Measurements from ENCODE around the gene RGS7.
A peak's percentile ranks its signal among the peaks of the same experiment; 100 is the strongest.
"Not testable (repeated sequence)": the region's sequence is repeated elsewhere in the genome, so short reads cannot be mapped to it uniquely, and the experiment has no call there.

The RGS7 gene

GRCh38 chr1:240976685-240977084 lies 380.3 kb downstream of the RGS7 start:
- no peak for DNase-seq (ENCODE audit: low spot score)

- DNase-seq (ENCODE audit: low spot score), result no peak
Observed at GRCh38 chr1:240973875-240974274, 383.1 kb downstream of the RGS7 start.

DNA sequence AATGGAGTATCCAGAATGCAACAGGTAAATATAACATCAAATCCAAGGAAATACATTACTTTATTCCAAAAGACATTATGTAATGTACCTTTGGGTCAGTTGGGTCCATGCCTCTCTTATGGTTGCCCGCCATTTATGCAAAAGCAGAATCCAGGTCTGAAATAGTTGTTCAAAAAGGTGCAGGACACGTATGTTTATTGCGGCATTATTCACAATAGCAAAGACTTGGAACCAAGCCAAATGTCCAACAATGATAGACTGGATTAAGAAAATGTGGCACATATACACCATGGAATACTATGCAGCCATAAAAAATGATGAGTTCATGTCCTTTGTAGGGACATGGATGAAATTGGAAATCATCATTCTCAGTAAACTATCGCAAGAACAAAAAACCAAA lies 384.9 kb downstream of the RGS7 start:
- DNase-seq (ENCODE audit: low spot score), result not testable (repeated sequence)

GRCh38 chr1:240970253-240970652 lies 386.8 kb downstream of the RGS7 start:
- no peak for DNase-seq (ENCODE audit: low spot score)

DNA sequence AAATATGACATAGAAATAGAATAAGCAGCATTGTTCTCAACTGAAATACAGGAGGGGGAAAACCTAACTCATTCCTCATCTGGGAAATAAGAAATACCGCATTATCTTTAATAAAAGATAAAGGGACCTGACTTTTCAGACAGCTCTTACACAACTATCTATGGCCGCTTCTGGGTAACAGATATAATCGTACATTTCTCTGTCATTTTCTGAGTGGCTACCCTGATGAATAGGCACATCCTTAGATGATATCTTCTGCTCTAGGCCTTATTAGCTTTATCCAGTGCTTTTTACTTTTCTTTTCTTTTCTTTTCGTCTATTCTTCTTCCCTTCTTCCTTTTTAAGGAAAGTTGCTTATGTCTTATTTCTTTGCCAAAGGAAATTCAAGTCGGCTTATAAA lies 388.1 kb downstream of the RGS7 start:
- DNase-seq (ENCODE audit: low spot score), result no peak

GRCh38 chr1:240967070-240967724 lies 389.8 kb downstream of the RGS7 start:
- peak; percentile 17 for DNase-seq (ENCODE audit: low spot score)

GRCh38 chr1:240965581-240966091 lies 391.4 kb downstream of the RGS7 start:
- DNase-seq (ENCODE audit: low spot score), result no peak

DNA sequence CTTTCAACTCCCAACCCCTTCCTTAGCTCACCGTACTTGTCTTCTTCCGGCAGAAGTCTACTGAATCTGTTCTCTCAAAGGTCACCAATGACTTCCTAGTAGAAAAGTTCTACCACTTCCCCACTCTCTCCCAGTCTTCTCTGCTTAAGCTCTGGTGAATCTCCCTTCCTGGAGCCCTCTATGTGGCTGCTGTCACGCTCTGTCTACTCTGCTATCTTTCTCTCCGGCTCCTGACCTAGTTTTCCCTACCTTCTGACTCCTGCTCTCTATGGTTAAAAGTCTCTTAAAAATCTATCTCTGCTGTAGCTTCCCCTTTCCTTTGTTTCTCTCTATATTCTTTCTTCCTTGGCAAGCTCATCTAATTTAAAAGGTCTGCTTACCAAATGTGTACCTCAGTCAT lies 394.9 kb downstream of the RGS7 start:
- DNase-seq (ENCODE audit: low spot score), result no peak

DNA sequence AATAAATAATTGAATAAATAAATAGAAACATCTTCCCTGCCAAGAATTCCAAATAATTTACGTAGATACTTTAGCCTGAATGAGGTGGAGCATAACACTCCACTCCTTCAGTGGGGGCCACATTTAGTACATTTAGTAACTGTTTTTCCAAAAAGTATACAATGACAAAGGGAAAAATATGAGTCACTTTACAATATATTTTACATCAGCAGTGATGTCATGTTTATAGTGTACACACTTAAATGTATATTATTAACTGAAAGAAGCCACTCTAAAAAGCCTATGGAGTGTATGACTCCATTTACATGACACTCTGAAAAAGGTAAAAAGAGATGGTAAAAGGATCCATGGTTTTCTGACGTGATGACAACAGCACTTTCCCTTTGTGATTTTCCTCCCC lies 400.6 kb downstream of the RGS7 start:
- no peak for DNase-seq (ENCODE audit: low spot score)

DNA sequence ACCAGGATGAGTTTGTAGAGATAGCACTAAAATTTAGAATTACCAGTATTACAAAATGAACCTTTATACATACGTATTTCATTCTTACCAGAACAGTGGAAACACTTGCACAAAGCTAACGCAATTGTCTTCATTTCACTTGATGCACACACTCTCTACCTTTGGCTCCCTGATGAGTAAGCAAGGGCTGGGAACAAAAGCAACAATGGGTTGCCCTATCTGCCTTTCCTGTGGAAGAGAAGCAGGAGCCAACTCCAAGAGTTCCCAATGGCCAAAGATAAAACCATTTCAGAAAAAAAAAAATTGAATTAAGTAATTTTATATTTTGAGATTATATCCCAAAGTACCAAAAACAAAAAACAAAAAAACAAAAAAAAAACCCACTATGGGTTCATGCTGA lies 401.0 kb downstream of the RGS7 start:
- DNase-seq (ENCODE audit: low spot score), result no peak

GRCh38 chr1:240947438-240948224 lies 409.4 kb downstream of the RGS7 start:
- DNase-seq (ENCODE audit: low spot score), result no peak

- peak; percentile 22 for DNase-seq (ENCODE audit: low spot score)
Observed at GRCh38 chr1:240946926-240947325, 410.1 kb downstream of the RGS7 start.

DNA sequence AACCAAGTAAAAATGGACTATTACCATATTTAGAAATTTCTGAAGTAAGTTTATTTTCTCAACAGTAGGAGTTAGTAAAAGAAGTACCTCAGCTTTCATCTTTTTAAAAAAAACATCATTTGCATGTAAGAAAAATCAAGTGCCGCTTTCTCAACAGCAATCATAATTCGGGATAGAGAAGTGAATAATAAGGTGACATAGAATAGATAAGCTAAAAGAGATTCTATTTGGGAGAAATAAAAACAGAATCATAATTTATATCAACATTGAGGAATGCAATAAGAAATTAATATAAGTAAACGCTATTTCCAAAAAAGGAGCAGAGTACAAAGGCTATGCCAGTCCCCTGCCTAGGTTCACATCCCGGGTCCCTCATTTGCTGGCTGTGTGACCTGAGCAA lies 414.1 kb downstream of the RGS7 start:
- no peak for DNase-seq (ENCODE audit: low spot score)

GRCh38 chr1:240941701-240942370 lies 415.2 kb downstream of the RGS7 start:
- no peak for DNase-seq (ENCODE audit: low spot score)

DNA sequence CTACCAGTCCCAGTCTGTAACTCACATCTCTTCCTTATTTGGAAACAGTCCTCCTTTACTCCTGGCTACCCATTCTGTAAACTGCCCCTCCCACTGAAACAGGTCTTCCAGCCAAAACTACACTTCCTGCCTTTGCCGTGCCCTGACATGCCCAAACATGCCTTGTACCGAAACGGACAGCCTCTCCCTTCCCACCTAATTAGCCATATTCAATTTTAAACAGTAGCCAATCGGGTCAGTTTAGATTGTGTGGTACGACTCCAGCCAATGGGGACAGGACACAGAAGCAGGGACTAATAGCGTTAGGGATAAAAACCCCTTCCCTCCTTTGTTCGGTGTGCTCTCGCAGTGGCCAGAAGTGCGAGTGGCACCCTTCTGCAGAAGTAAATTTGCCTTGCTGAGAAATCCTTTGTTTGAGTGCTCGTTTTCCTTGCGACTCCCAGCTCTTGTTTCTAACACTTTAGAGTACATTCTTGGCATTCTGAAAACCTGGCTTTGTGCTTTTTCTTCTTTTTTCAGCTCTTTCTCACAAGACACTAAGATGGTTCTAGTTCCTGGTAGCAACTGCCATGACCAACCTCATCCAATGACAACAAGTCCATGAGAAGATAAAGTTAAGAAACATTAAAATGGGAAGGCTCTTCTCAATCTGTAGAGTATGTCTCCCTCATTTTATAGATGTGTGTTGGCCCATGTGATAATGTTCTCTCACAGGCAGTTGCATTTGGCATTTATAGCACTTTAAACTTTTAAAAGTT lies 419.9 kb downstream of the RGS7 start:
- DNase-seq (ENCODE audit: low spot score), result no peak

DNA sequence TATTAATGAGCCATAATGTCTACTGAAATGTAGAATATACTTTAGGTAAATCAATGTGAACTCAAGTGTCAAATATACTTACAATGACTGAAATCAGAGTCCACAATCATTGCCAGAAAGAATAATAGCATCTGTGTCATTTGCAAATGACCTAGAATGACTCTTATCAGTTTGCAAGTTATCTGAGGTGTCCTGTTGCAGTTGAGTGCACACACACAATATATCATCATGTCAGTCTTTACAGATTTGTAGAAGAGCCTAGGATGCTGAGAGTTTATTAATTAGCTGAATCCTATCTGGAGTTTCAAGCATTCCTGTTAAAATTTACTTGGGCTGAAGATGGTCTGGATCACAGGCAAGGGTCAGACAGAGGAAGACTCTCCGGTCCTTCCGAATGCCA lies 421.1 kb downstream of the RGS7 start:
- no peak for DNase-seq (ENCODE audit: low spot score)

DNA sequence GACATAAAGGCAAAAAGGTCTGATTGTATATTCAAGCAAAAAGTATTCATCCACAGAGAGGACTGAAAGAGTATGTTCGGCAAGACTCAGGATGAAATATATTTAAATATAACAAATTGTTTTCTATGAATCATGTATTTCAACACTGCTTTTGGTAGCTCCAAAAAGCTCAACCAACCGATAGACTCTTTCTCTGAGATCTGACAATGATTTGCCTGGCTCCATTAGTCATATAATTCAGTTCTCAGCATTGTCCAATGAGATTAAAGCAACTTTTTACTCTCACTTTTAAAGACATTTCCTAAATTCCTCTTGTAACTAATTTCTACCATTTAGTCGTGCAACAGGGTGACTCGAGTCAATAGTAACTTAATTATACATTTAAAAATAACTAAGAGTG lies 426.0 kb downstream of the RGS7 start:
- DNase-seq (ENCODE audit: low spot score), result no peak

GRCh38 chr1:240928265-240928664 lies 428.7 kb downstream of the RGS7 start:
- no peak for DNase-seq (ENCODE audit: low spot score)

GRCh38 chr1:240927821-240928220 lies 429.2 kb downstream of the RGS7 start:
- DNase-seq (ENCODE audit: low spot score), result no peak

DNA sequence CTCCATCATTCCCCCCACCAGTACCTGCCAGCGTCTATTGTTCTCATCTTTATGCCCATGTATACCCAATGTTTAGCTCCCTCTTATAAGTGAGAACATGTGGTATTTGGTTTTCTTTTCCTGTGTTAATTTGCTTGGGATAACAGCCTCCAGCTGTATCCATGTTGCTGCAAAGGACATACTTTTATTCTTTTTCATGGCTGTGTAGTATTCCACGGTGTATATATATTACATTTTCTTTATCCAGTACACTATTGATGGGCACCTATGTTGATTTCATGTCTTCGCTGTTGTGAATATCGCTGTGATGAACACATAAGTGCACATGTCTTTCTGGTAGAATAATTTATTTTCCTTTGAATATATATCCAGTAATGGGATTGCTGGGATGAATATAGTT lies 431.7 kb downstream of the RGS7 start:
- no peak for DNase-seq (ENCODE audit: low spot score)

DNA sequence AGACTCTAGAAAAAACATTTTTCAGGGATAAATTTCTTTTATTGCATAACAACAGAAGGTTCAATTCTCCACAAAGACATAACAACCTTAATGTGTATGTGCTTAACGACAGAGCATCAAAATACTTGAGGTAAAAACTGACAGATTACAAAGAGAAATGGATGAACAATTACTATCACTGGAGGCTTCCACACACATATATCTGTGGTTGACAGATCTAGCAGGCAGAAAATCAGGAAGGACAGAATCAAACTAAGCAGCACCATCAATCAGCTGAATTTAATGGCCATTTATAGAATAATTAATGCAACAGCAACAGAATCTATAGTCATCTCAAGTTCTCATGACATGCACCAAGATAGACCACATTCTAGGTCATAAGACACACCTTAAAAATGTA lies 439.0 kb downstream of the RGS7 start:
- DNase-seq (ENCODE audit: low spot score), result no peak

DNA sequence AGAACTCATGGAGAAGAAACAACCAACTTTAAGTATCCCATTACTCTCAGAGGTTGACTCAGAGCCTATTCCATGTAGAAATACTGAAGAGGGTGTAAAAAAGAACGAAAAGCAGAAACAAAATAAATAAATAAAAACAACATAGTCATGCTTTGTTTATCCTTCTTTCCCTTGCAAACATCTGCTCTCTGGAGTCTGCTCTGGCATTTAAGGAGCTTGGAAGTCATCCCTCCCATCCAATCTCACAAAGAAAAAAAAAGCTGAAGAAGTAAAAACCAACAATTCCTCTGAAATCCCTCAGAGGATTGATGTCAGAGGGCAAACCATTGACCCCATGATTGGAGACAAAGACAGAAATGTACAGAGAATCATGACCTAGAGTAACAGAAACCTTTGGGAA lies 442.5 kb downstream of the RGS7 start:
- DNase-seq (ENCODE audit: low spot score), result no peak

All from hepatic stellate cell (primary cell).